Keratinocyte (primary cell): Measurements from ENCODE around the gene HNRNPD. TPM values are rescaled to one million over a fixed set of nuclear protein-coding genes. Genes with fewer than 3 reads are reported as not detected.

Experiments used
- DNase-seq: peaks from one replicate; pipeline ENCODE4 v3.0.0-alpha.2; 2011; ENCODE audit warnings: low read depth, missing footprints, low spot score
- FAIRE-seq: peaks from 2 replicates; lab custom pipeline; 2011; peaks lifted over from hg19 to GRCh38; lab: Jason Lieb, UNC
- H2AFZ ChIP-seq: 2 replicates; pipeline ENCODE4 v1.6.0; 2012; ENCODE audit warnings: low read length, control low read depth, inconsistent platforms; ENCODE audit not compliant: control insufficient read depth
- H3K27ac ChIP-seq: 2 replicates; pipeline ENCODE4 v1.5.1; 2011; ENCODE audit warnings: low read length; ENCODE audit not compliant: control insufficient read depth, insufficient read depth
- H3K27me3 ChIP-seq: 3 replicates; pipeline ENCODE4 v1.6.0; 2011; ENCODE audit warnings: low read length; ENCODE audit not compliant: control insufficient read depth, insufficient read depth; ENCODE audit errors: extremely low read depth
- H3K36me3 ChIP-seq, 2 experiments: 2 replicates in 1 of 2; 3 replicates in 1 of 2; pipeline ENCODE4 v1.5.1; 2011; ENCODE audit warnings: low read length in 2 of 2, mild to moderate bottlenecking in 1 of 2; ENCODE audit not compliant: control insufficient read depth in 2 of 2, insufficient read depth in 2 of 2; ENCODE audit errors: extremely low read depth in 1 of 2
- H3K4me1 ChIP-seq: 3 replicates; pipeline ENCODE4 v1.5.1; 2011; ENCODE audit warnings: low read length; ENCODE audit not compliant: control insufficient read depth, insufficient read depth; ENCODE audit errors: extremely low read depth
- H3K4me2 ChIP-seq: 3 replicates; pipeline ENCODE4 v1.6.0; 2011; ENCODE audit warnings: low read depth, low read length; ENCODE audit not compliant: control insufficient read depth, insufficient read depth; ENCODE audit errors: extremely low read depth
- H3K4me3 ChIP-seq, 3 experiments: fragments of 200-600 bp in 1 of 3; sonication (generic) in 1 of 3; 2 replicates in 2 of 3; 3 replicates in 1 of 3; pipeline ENCODE4 v1.5.1; 2011 to 2016; ENCODE audit warnings: low read length in 3 of 3, mild to moderate bottlenecking in 3 of 3, control low read depth in 2 of 3, inconsistent platforms in 1 of 3, low read depth in 1 of 3, mixed read lengths in 1 of 3, mixed run types in 1 of 3, moderate library complexity in 1 of 3; ENCODE audit not compliant: control insufficient read depth in 2 of 3, insufficient read depth in 2 of 3; ENCODE audit errors: extremely low read depth in 1 of 3
- H3K79me2 ChIP-seq: 2 replicates; pipeline ENCODE4 v1.6.0; 2012; ENCODE audit warnings: low read length; ENCODE audit not compliant: control insufficient read depth, insufficient read depth
- H3K9ac ChIP-seq: 3 replicates; pipeline ENCODE4 v1.6.0; 2011; ENCODE audit warnings: low read length; ENCODE audit not compliant: control insufficient read depth, insufficient read depth; ENCODE audit errors: extremely low read depth
- H3K9me1 ChIP-seq: 3 replicates; pipeline ENCODE4 v1.6.0; 2011; ENCODE audit warnings: low read length; ENCODE audit not compliant: control insufficient read depth, insufficient read depth; ENCODE audit errors: extremely low read depth
- H3K9me3 ChIP-seq: 2 replicates; pipeline ENCODE4 v1.5.1; 2012; ENCODE audit warnings: low read depth, low read length; ENCODE audit not compliant: control insufficient read depth
- H4K20me1 ChIP-seq: 3 replicates; pipeline ENCODE4 v1.6.0; 2011; ENCODE audit warnings: low read length; ENCODE audit not compliant: control insufficient read depth, insufficient read depth; ENCODE audit errors: extremely low read depth
- CTCF ChIP-seq, 3 experiments: IDR thresholded peaks in 1 of 3; conservative IDR thresholded peaks in 1 of 3; optimal IDR thresholded peaks in 1 of 3; 2 replicates in 2 of 3; 3 replicates in 1 of 3; pipeline versions ENCODE3 to v1.5.1; 2011; ENCODE audit warnings: low read length in 3 of 3, mild to moderate bottlenecking in 3 of 3, moderate library complexity in 2 of 3, control low read depth in 1 of 3, inconsistent platforms in 1 of 3; ENCODE audit not compliant: insufficient read depth in 2 of 3; ENCODE audit errors: extremely low read depth in 1 of 3
- EZH2 ChIP-seq: IDR thresholded peaks from one replicate; pipeline ENCODE4 v1.6.1; 2012; ENCODE audit warnings: inconsistent platforms, mild to moderate bottlenecking, low read length, moderate library complexity
- dilution Hi-C: fragments of 300-500 bp; cut with MboI; formaldehyde crosslinking; loops from one replicate; pipeline ENCODE4 v1.7.0; 2020; ENCODE audit warnings: low sequenced_read_pairs; ENCODE audit not compliant: extremely low pct_ligation_motif_present
- polyA plus RNA-seq, 5 experiments: library from polyadenylated mRNA; depleted of rRNA in 3 of 5; stranded (reverse) in 3 of 5; stranded (forward) in 1 of 5; unstranded in 1 of 5; fragments of >200 nt; gene quantifications; 1 replicate in 1 of 5; 2 replicates in 3 of 5; 3 replicates in 1 of 5; pipeline versions ENCODE4 v1.2.1 to v1.2.3, GENCODE V29; 2011 to 2012; ENCODE audit warnings: missing spikeins in 2 of 5, low read depth in 1 of 5, low replicate concordance in 1 of 5

The HNRNPD gene
- polyA plus RNA-seq, 1 donor (not counting 4 experiments of a cell fraction or from before 2014, with no cell fraction given), result 91.3 TPM

GRCh38 chr4:82360298-82361177 lies 13.3 kb downstream of the HNRNPD start:
- H3K9me3 ChIP-seq, result no peaks in the 10 kb centered on the region
- H3K4me3 ChIP-seq, result no peak overlapping the region
- no peak overlapping the region for H3K4me2 ChIP-seq
- H3K9me1 ChIP-seq, result no peaks in the 10 kb centered on the region
- no peak for DNase-seq
- H3K9ac ChIP-seq, result no peak overlapping the region
- peaks cover 100% of the 10 kb centered on the region for H3K79me2 ChIP-seq
- peaks cover 15 to 33% of the 10 kb centered on the region in 2 experiments for H3K36me3 ChIP-seq
- TF ChIP-seq CTCF (optimal IDR thresholded peaks at IDR 0.05 in 1 of 3, IDR thresholded peaks at IDR 0.05 in 1 of 3, conservative IDR thresholded peaks at IDR 0.05 in 1 of 3; ENCODE audit: extremely low read depth in 1 of 3, insufficient read depth in 2 of 3, low read length in 3 of 3) (peak in 2 of 3 experiments; percentile 39 to 54), EZH2 (no peak)
- peak; percentile 51 for FAIRE-seq
- peaks cover 25% of the 10 kb centered on the region for H4K20me1 ChIP-seq
- no peaks in the 10 kb centered on the region for H3K4me1 ChIP-seq
- H3K27me3 ChIP-seq, result no peaks in the 10 kb centered on the region
- dilution Hi-C loops, result no loop called here
- H2AFZ ChIP-seq, result no peak overlapping the region
- no peak overlapping the region for H3K27ac ChIP-seq

GRCh38 chr4:82358847-82359246 lies 14.9 kb downstream of the HNRNPD start:
- FAIRE-seq (no peak), DNase-seq (no peak)
- dilution Hi-C loops, result no loop called here
- no peak overlapping the region for H3K9ac ChIP-seq
- H4K20me1 ChIP-seq, result peaks cover 22% of the 10 kb centered on the region
- H3K79me2 ChIP-seq, result peaks cover 92% of the 10 kb centered on the region
- H3K4me3 ChIP-seq, result no peak overlapping the region
- H3K36me3 ChIP-seq, result peaks cover 18 to 37% of the 10 kb centered on the region in 2 experiments
- no peak overlapping the region for H3K4me2 ChIP-seq
- no peak overlapping the region for H2AFZ ChIP-seq
- H3K9me3 ChIP-seq, result no peaks in the 10 kb centered on the region
- TF ChIP-seq CTCF (optimal IDR thresholded peaks at IDR 0.05 in 1 of 3, IDR thresholded peaks at IDR 0.05 in 1 of 3, conservative IDR thresholded peaks at IDR 0.05 in 1 of 3; ENCODE audit: extremely low read depth in 1 of 3, insufficient read depth in 2 of 3, low read length in 3 of 3), result no peak
- TF ChIP-seq EZH2, result no peak
- H3K27ac ChIP-seq, result no peak overlapping the region
- no peaks in the 10 kb centered on the region for H3K4me1 ChIP-seq
- H3K27me3 ChIP-seq, result no peaks in the 10 kb centered on the region
- no peaks in the 10 kb centered on the region for H3K9me1 ChIP-seq
